GM23338 (cell line): ENCODE data around the gene CHCHD10.

Experiments
- CTCF ChIP-seq, 2 experiments: fragments of 200-600 bp in 1 of 2; sonication (generic) in 1 of 2; conservative IDR thresholded peaks; 2 replicates each; pipeline versions ENCODE4 v1.5.1 to v1.6.1; 2016 to 2017; ENCODE audit warnings: antibody characterized with exemption in 2 of 2, low read depth in 2 of 2, mild to moderate bottlenecking in 2 of 2, moderate library complexity in 1 of 2
- POLR2AphosphoS5 ChIP-seq: IDR thresholded peaks from 2 replicates; pipeline ENCODE4 v1.6.1; 2016; ENCODE audit warnings: antibody characterized with exemption, low read depth
- REST ChIP-seq: IDR thresholded peaks from one replicate; pipeline ENCODE4 v1.6.1; 2018; ENCODE audit warnings: antibody characterized with exemption; ENCODE audit not compliant: unreplicated experiment

DNA sequence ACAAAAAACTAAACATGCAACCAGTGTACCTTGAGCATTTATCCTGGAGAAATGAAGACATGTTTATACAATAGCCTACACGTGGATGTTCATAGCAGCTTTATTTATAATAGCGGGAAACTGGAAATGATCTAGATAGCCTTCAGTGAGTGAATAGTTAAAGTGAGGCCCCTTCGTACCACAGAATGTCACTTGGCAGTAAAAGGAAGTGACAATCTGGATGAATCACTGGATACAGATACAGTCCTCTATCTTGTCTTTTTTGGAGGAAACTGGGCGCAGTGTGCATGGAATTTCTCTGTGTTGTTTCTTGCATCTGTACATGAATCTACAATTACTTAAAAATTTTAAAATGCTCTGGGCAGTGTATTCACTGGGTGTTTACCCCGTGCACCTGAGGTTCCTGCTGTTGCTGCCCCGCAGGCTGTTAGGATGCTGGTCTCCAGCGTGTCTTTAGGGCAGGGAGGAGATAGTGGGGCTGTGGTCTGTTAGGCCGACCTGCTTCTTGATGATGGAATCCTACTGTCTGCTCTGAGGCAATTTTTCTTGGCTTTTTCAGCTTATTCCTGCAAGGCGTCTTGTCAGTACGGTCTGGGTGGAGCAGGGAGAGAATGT lies 47.9 kb upstream of the CHCHD10 start:
- TF ChIP-seq REST = no peak
- TF ChIP-seq CTCF (conservative IDR thresholded peaks at IDR 0.05; ENCODE audit: low read depth in 2 of 2) = no peak
- no peak for TF ChIP-seq POLR2AphosphoS5
